ENCODE results near the gene UGT1A10.

UGT1A10 gene

DNA sequence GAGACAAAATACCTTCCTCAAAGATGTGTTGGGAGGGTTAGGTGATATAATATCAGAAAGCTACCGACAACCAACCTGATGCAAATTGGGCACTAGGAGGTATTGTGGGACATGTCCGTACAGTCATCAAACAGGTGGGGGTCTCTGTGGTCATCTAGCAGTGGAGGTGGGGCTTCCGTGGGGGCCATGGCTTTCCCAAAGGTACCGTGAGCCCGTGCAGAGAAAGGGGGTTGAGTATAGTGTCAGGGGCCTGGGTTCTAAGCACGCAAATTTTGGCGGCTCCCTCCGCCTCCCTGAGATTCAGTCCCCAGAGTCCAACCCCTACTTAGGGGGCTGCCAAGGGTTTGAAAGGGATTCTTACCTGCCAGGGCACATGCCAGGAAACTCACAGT lies 185.5 kb downstream of the UGT1A10 start:
- no peak overlapping the region for H3K4me3 ChIP-seq (ENCODE audit: low read depth, low read length)
- no peak for DNase-seq (ENCODE audit: low read depth)
- TF ChIP-seq CTCF (IDR thresholded peaks at IDR 0.05; ENCODE audit: insufficient read depth, low read depth, low read length, missing control alignments), result no peak

DNA sequence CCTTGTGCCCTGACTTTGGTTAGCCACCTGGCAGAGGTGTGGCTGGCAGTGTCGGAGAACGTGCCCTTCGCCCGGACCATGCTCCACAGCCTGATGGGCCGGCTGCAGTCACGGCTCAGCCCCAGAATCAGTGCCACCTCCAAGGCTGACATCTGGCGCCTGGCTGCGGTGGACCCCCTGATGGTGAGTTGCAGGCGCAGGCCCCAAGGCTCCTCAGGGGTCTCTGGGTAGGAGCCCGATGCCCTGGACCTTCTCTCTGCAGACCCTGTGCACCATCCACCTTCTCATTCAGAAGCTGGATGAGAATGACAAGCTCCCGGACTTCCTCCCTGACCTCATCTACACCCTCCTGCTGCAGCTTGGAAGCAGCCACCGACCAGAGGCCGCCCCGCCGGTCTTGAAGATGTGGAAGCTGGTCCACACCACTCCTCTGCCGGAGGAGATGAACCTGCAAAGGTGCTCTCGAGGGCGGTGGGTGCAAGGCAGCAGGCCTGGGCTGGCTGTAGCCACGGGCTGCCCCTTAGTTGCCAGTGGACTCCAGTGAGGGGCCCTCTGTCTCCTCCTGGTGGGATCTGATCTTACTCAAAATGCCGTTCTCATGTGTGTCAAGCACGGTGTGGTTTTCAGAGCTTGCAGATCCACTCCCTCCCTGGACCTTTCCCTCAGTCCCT lies 186.0 kb downstream of the UGT1A10 start:
- TF ChIP-seq CTCF (IDR thresholded peaks at IDR 0.05; ENCODE audit: insufficient read depth, low read depth, low read length, missing control alignments), result no peak
- no peak for DNase-seq (ENCODE audit: low read depth)
- no peak overlapping the region for H3K4me3 ChIP-seq (ENCODE audit: low read depth, low read length)

All from GM12865 (cell line).